Hepatocyte (in vitro differentiated cells): ENCODE data around the gene RBM6. TPM values are rescaled to one million over a fixed set of nuclear protein-coding genes. Genes with fewer than 3 reads are reported as not detected.

Experiments
- DNase-seq: peaks from one replicate; pipeline ENCODE4 v3.0.0-alpha.2; 2016; ENCODE audit warnings: low spot score
- H2AFZ ChIP-seq: fragments of 200-600 bp; sonication (generic); 2 replicates; pipeline ENCODE4 v1.6.0; 2016; ENCODE audit warnings: antibody characterized with exemption, mild to moderate bottlenecking
- H3K27ac ChIP-seq: fragments of 200-600 bp; sonication (generic); 2 replicates; pipeline ENCODE4 v1.5.1; 2016; ENCODE audit warnings: mild to moderate bottlenecking
- H3K27me3 ChIP-seq: fragments of 200-600 bp; sonication (generic); 2 replicates; pipeline ENCODE4 v1.6.1; 2016
- H3K36me3 ChIP-seq: fragments of 200-600 bp; sonication (generic); replicated peaks from 2 replicates; pipeline ENCODE4 v1.5.1; 2016; ENCODE audit warnings: low read depth; ENCODE audit not compliant: insufficient read depth
- H3K4me1 ChIP-seq: fragments of 200-600 bp; sonication (generic); 2 replicates; pipeline ENCODE4 v1.5.1; 2016; ENCODE audit warnings: mild to moderate bottlenecking, moderate library complexity; ENCODE audit not compliant: insufficient read depth
- H3K4me2 ChIP-seq: fragments of 200-600 bp; sonication (generic); 2 replicates; pipeline ENCODE4 v1.6.0; 2016
- H3K4me3 ChIP-seq: fragments of 200-600 bp; sonication (generic); 2 replicates; pipeline ENCODE4 v1.5.1; 2016; ENCODE audit warnings: mild to moderate bottlenecking
- H3K79me2 ChIP-seq: fragments of 200-600 bp; sonication (generic); 2 replicates; pipeline ENCODE4 v1.6.0; 2017; ENCODE audit warnings: mild to moderate bottlenecking
- H3K9me2 ChIP-seq: fragments of 200-600 bp; sonication (generic); replicated peaks from 2 replicates; pipeline ENCODE4 v1.6.0; 2017; ENCODE audit warnings: mild to moderate bottlenecking; ENCODE audit not compliant: insufficient read depth
- H3K9me3 ChIP-seq: fragments of 200-600 bp; sonication (generic); 2 replicates; pipeline ENCODE4 v1.5.1; 2016; ENCODE audit warnings: low read depth, mild to moderate bottlenecking
- H4K20me1 ChIP-seq: fragments of 200-600 bp; sonication (generic); 2 replicates; pipeline ENCODE4 v1.6.0; 2016; ENCODE audit warnings: mild to moderate bottlenecking; ENCODE audit not compliant: insufficient read depth, poor library complexity, severe bottlenecking
- CTCF ChIP-seq: fragments of 200-600 bp; sonication (generic); IDR thresholded peaks from 2 replicates; pipeline ENCODE4 v1.5.1; 2016; ENCODE audit warnings: antibody characterized with exemption, mild to moderate bottlenecking; ENCODE audit not compliant: poor library complexity
- EZH2 ChIP-seq: fragments of 200-600 bp; sonication (generic); IDR thresholded peaks from 2 replicates; pipeline ENCODE4 v1.6.1; 2016; ENCODE audit warnings: antibody characterized with exemption, mild to moderate bottlenecking, borderline replicate concordance
- EZH2phosphoT487 ChIP-seq: fragments of 200-600 bp; sonication (generic); IDR thresholded peaks from one replicate; pipeline ENCODE4 v1.6.1; 2018; ENCODE audit warnings: antibody characterized with exemption, mild to moderate bottlenecking, low read depth, moderate library complexity; ENCODE audit not compliant: unreplicated experiment, severe bottlenecking
- WGBS: methylation state at CpG from one replicate; pipeline ENCODE4 v1.1.6; 2016; ENCODE audit warnings: low lambda C conversion rate; ENCODE audit errors: missing lambda C conversion rate; 5-methylcytosine and 5-hydroxymethylcytosine counted together
- polyA plus RNA-seq: library from polyadenylated mRNA; unstranded; fragments of >200 nt; fragmentation: Nextera tagmentation; extraction: Ambion mirVana; gene quantifications from 2 replicates; pipeline ENCODE4 v1.2.1, GENCODE V29; 2016
- total RNA-seq: library from RNA; depleted of rRNA; stranded (reverse); fragments of >200 nt; gene quantifications from 2 replicates; pipeline ENCODE4 v1.2.3, GENCODE V29; 2014

The RBM6 gene
- total and polyA plus RNA-seq, 2 experiments from 2014 or later: 47.2 to 69.0 TPM

- peaks cover 48% of the 10 kb centered on the region for H3K4me1 ChIP-seq
Measured at GRCh38 chr3:50122071-50122470, 182.1 kb downstream of the RBM6 start.

GRCh38 chr3:50122661-50123391, 182.9 kb downstream of the RBM6 start:
- Histone ChIP-seq H3K4me1 (peaks cover 52% of the 10 kb centered on the region), H3K9me3 (no peaks in the 10 kb centered on the region), H4K20me1 (peaks cover 22% of the 10 kb centered on the region), H3K27ac (no peak overlapping the region), H3K9me2 (no peaks in the 10 kb centered on the region), H3K27me3 (no peaks in the 10 kb centered on the region), H3K4me2 (no peak overlapping the region), H2AFZ (no peak overlapping the region), H3K36me3 (no peaks in the 10 kb centered on the region), H3K79me2 (no peaks in the 10 kb centered on the region), H3K4me3 (no peak overlapping the region)
- no peak for TF ChIP-seq EZH2phosphoT487
- TF ChIP-seq EZH2: no peak
- TF ChIP-seq CTCF: no peak
- 89% methylated on average over 14 of the region's 14 CpGs for WGBS
- no peak for DNase-seq

More at GRCh38 chr3:50122071-50122470, 182.1 kb downstream of the RBM6 start:
- Histone ChIP-seq H3K9me2 (no peaks in the 10 kb centered on the region), H3K79me2 (no peaks in the 10 kb centered on the region), H4K20me1 (peaks cover 27% of the 10 kb centered on the region), H3K27ac (no peak overlapping the region), H3K9me3 (no peaks in the 10 kb centered on the region), H3K27me3 (no peaks in the 10 kb centered on the region), H3K4me3 (no peak overlapping the region), H2AFZ (no peak overlapping the region), H3K4me2 (no peak overlapping the region), H3K36me3 (peaks cover 2% of the 10 kb centered on the region)
- WGBS: 81% methylated on average over 2 of the region's 2 CpGs
- TF ChIP-seq CTCF (no peak), EZH2 (no peak)
- DNase-seq: no peak

- peak overlapping the region; percentile 54 for H3K4me2 ChIP-seq
- 62% methylated on average over 4 of the region's 4 CpGs for WGBS
- peaks cover 20% of the 10 kb centered on the region for H4K20me1 ChIP-seq
- peaks cover 52% of the 10 kb centered on the region for H3K4me1 ChIP-seq
- TF ChIP-seq EZH2 (no peak), CTCF (no peak), EZH2phosphoT487 (no peak)
- H3K9me3 ChIP-seq: no peaks in the 10 kb centered on the region
- peak overlapping the region; percentile 56 for H3K27ac ChIP-seq
- H3K4me3 ChIP-seq: no peak overlapping the region
- H2AFZ ChIP-seq: no peak overlapping the region
- H3K36me3 ChIP-seq: no peaks in the 10 kb centered on the region
- no peak for DNase-seq
- H3K79me2 ChIP-seq: no peaks in the 10 kb centered on the region
- H3K27me3 ChIP-seq: no peaks in the 10 kb centered on the region
- H3K9me2 ChIP-seq: no peaks in the 10 kb centered on the region
Measured at GRCh38 chr3:50123394-50124051, 183.6 kb downstream of the RBM6 start.
